GM10266 (cell line): Measurements from ENCODE around the gene GALNT9.

Source experiments
- DNase-seq: peaks from one replicate; pipeline ENCODE4 v3.0.0; 2012; ENCODE audit errors: extremely low spot score
- CTCF ChIP-seq: IDR thresholded peaks from 2 replicates; pipeline ENCODE4 v1.5.1; 2012; ENCODE audit warnings: mild to moderate bottlenecking, low read depth; ENCODE audit not compliant: control insufficient read depth, insufficient read depth; ENCODE audit errors: missing control alignments

Gene GALNT9

DNA sequence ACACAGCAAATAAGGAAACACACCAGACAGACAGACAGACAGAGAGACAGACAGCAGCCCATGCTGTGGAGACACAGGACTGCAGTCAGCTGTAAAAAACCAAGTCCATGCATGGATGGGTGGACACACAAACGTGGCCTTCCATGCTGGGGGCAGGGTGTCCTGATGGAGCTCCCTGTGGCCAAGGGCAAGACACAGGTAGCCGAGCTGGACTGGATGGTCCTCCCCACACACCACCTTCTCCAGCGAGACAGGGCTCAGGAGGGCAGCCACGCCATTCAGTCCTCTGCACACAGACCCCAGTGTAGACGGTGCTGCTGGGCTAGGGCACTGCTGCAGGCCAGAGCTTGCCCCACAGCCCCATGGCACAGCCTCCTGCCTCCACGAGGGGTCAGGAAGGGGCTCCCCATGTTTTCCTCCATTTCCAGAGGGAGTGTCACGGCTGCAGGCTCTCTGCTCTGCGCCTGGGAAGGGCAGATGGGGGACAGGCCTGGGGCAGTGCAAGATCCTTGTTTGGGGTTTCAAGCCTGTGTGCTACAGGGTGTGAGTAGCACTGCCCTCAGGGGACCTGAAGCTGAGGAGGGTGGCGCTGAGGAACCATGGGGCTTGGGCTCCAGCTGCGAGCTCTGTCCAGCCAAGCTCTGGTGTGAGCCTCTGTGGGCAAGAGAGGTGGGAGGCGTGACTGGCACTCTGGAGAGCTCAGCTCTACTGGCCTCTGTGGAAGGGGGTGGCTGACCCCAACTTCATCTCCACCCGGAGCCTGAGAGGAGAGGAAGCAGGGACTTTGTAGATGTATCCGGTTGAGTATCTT is 67.9 kb downstream of the GALNT9 start:
- TF ChIP-seq CTCF: no peak
- DNase-seq: no peak

GRCh38 chr12:132260721-132261120 is 68.7 kb downstream of the GALNT9 start:
- DNase-seq: no peak
- TF ChIP-seq CTCF: no peak

- DNase-seq: no peak
- no peak for TF ChIP-seq CTCF
Observed at GRCh38 chr12:132259872-132260695, 69.3 kb downstream of the GALNT9 start.

DNA sequence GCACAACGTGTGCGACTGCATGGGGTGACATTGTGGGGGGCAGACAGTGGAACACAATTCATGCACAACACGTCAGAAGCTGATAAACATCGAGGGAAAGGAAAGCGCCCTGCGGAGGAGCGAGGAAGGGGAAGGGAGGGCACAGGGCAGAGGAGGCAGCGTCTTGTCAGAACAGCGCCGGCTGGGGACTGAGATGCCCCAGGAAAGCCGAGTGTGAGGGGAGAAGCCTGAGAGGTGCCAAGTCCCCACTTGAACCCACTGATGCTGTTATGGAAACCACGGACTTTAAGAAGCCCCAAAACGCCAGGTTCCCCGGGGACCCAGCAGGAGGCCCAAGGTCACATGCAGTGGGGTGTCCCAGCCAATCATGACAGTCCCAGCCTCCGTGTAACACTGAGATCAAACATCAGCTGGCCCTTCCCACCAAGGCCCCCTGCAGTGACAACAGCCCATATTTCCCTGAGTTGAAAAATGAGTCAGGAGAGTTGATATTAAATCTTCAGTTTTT is 70.0 kb downstream of the GALNT9 start:
- no peak for DNase-seq
- TF ChIP-seq CTCF: no peak

DNA sequence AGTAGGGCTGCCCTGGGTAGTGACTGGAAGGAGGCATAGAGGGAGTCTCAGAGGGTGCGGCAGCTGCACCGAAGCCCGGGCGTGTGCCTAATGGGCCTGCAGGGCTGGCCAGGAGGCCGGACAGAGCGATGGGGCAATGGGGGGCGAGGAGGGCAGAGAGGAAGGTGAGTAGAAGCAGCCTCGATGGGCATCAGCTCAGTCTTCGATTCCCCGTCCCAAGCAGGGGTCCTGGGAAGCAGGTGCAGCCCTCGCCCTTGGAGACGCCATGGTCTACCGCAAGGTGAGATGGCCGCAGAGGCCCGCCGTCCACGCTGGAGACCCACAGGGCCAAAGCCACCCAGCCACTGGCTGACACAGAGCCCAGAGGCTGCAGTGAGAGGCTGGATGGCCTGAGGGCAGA is 70.8 kb downstream of the GALNT9 start:
- no peak for TF ChIP-seq CTCF
- no peak for DNase-seq

DNA sequence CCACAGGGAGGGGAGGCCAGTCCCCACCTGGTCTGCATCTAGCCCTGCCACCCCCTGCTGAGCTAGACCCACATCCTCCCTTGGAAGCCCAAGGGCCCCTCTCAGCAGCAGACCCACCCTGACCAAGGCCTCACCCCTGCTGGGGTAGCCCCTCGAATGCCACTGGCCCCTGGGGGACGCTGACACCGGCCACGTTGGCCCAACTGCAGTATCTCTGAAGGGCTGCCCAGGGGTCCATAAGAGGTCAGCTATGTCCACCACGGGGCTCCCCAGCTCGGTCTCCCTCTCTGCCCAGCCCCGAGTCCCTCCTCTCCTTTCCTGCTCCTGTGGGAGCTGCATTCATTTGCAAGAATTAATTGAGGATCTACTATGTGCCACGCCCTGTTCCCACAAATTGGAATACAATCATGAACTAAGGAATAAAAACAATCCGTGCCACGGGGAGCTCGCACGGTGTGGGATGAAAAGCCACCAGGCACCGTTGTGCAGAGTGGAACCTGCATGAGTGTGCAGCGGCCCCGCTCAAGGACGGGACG is 71.4 kb downstream of the GALNT9 start:
- no peak for TF ChIP-seq CTCF
- no peak for DNase-seq
